Measurements from ENCODE around the gene GPNMB. TPM values are rescaled to one million over a fixed set of nuclear protein-coding genes. Genes with fewer than 3 reads are reported as not detected.

Gene GPNMB
- total and polyA plus RNA-seq, 2 of the 13 experiments (the other 11 are each of a cell fraction or from before 2014, with no cell fraction given), result 1.1 to 1.6 TPM

DNA sequence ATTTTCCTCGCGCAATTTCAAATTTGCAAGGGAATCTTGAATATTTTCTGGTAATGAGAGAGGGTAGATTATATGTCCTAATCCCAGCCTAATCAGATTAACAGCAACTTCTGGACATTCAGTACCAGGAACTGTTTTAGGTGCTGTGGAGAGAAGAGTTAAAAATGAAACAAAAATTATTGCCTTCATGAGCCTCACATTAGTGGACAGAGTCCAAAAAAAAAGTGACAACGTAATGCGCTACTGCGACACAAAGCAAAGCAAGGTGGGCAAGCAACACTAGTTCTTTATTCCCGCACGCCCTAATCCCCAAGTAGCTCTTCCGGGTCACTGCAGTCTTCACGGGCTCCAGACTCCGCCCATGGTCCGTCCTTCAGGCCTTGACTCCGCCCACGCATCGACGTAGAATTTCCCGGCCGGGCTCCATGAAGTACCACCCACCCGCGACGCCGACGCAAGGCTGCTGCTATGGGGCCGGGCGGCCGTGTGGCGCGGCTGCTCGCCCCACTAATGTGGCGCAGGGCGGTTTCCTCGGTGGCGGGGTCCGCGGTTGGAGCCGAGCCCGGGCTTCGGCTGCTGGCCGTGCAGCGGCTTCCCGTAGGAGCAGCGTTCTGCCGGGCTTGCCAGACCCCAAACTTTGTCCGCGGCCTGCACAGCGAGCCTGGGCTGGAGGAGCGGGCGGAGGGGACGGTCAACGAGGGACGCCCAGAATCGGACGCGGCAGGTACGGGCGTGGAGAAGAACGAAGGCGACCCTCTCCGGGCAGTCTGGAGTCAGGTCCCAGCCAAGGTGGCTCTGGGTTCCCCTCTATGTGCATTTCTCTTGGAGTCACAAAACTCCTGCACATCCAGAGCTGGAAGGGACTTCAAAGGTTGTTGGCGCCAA, 52.6 kb downstream of the GPNMB start, which contains the start of gene MALSU1 (continued):
- TF ChIP-seq, protein P1, sequence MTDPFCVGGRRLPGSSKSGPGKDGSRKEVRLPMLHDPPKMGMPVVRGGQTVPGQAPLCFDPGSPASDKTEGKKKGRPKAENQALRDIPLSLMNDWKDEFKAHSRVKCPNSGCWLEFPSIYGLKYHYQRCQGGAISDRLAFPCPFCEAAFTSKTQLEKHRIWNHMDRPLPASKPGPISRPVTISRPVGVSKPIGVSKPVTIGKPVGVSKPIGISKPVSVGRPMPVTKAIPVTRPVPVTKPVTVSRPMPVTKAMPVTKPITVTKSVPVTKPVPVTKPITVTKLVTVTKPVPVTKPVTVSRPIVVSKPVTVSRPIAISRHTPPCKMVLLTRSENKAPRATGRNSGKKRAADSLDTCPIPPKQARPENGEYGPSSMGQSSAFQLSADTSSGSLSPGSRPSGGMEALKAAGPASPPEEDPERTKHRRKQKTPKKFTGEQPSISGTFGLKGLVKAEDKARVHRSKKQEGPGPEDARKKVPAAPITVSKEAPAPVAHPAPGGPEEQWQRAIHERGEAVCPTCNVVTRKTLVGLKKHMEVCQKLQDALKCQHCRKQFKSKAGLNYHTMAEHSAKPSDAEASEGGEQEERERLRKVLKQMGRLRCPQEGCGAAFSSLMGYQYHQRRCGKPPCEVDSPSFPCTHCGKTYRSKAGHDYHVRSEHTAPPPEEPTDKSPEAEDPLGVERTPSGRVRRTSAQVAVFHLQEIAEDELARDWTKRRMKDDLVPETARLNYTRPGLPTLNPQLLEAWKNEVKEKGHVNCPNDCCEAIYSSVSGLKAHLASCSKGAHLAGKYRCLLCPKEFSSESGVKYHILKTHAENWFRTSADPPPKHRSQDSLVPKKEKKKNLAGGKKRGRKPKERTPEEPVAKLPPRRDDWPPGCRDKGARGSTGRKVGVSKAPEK (CRISPR knock-in tag; IDR thresholded peaks at IDR 0.05; ENCODE audit: borderline replicate concordance), result no peak
- TF ChIP-seq ZBTB7B (CRISPR knock-in tag; IDR thresholded peaks at IDR 0.05) (no peak), HDAC6 (IDR thresholded peaks at IDR 0.05; ENCODE audit: low read depth, low read length) (no peak), ZNF382 (CRISPR knock-in tag; IDR thresholded peaks at IDR 0.05; ENCODE audit: borderline replicate concordance) (no peak), ZFP41 (CRISPR knock-in tag; IDR thresholded peaks at IDR 0.05; ENCODE audit: borderline replicate concordance) (no peak), ZNF331 (CRISPR knock-in tag; IDR thresholded peaks at IDR 0.05) (peak; percentile 54; the same call in 1 of the 2 replicates), AGO2 (optimal IDR thresholded peaks at IDR 0.05; ENCODE audit: low read depth, low read length) (peak; percentile 90), IRX3 (CRISPR knock-in tag; IDR thresholded peaks at IDR 0.05; ENCODE audit: borderline replicate concordance, low read depth) (no peak), FOXO1 (CRISPR knock-in tag; IDR thresholded peaks at IDR 0.05) (peak; percentile 51; the same call in 1 of the 2 replicates), NFE2L1 (CRISPR knock-in tag; IDR thresholded peaks at IDR 0.05; ENCODE audit: borderline replicate concordance) (no peak), KDM6A (CRISPR knock-in tag; IDR thresholded peaks at IDR 0.05; ENCODE audit: low read depth) (no peak), MAZ (IDR thresholded peaks at IDR 0.05; ENCODE audit: borderline replicate concordance, low read depth, low read length) (peak; percentile 54; the same call in 1 of the 2 replicates), MAZ (CRISPR knock-in tag; IDR thresholded peaks at IDR 0.05; ENCODE audit: low read depth) (peak; percentile 75), ZNF333 (CRISPR knock-in tag; IDR thresholded peaks at IDR 0.05; ENCODE audit: borderline replicate concordance) (no peak), ZNF878 (CRISPR knock-in tag; IDR thresholded peaks at IDR 0.05) (peak; percentile 78), ZNF724P (CRISPR knock-in tag; IDR thresholded peaks at IDR 0.05; ENCODE audit: borderline replicate concordance) (peak; percentile 82; the same call in 1 of the 2 replicates), KMT2B (CRISPR knock-in tag; IDR thresholded peaks at IDR 0.05) (peak; percentile 82; the same call in 1 of the 2 replicates)
- TF ChIP-seq, protein P2, sequence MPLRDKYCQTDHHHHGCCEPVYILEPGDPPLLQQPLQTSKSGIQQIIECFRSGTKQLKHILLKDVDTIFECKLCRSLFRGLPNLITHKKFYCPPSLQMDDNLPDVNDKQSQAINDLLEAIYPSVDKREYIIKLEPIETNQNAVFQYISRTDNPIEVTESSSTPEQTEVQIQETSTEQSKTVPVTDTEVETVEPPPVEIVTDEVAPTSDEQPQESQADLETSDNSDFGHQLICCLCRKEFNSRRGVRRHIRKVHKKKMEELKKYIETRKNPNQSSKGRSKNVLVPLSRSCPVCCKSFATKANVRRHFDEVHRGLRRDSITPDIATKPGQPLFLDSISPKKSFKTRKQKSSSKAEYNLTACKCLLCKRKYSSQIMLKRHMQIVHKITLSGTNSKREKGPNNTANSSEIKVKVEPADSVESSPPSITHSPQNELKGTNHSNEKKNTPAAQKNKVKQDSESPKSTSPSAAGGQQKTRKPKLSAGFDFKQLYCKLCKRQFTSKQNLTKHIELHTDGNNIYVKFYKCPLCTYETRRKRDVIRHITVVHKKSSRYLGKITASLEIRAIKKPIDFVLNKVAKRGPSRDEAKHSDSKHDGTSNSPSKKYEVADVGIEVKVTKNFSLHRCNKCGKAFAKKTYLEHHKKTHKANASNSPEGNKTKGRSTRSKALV (CRISPR knock-in tag; IDR thresholded peaks at IDR 0.05), result no peak
- TF ChIP-seq, protein P3, sequence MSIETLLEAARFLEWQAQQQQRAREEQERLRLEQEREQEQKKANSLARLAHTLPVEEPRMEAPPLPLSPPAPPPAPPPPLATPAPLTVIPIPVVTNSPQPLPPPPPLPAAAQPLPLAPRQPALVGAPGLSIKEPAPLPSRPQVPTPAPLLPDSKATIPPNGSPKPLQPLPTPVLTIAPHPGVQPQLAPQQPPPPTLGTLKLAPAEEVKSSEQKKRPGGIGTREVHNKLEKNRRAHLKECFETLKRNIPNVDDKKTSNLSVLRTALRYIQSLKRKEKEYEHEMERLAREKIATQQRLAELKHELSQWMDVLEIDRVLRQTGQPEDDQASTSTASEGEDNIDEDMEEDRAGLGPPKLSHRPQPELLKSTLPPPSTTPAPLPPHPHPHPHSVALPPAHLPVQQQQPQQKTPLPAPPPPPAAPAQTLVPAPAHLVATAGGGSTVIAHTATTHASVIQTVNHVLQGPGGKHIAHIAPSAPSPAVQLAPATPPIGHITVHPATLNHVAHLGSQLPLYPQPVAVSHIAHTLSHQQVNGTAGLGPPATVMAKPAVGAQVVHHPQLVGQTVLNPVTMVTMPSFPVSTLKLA (IDR thresholded peaks at IDR 0.05), result peak; percentile 61
- TF ChIP-seq, protein P4, sequence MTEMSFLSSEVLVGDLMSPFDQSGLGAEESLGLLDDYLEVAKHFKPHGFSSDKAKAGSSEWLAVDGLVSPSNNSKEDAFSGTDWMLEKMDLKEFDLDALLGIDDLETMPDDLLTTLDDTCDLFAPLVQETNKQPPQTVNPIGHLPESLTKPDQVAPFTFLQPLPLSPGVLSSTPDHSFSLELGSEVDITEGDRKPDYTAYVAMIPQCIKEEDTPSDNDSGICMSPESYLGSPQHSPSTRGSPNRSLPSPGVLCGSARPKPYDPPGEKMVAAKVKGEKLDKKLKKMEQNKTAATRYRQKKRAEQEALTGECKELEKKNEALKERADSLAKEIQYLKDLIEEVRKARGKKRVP (CRISPR knock-in tag; IDR thresholded peaks at IDR 0.05), result peak in 1 of 2 experiments; percentile 60; a peak in 1 of 4 replicates
- TF ChIP-seq, protein P5, sequence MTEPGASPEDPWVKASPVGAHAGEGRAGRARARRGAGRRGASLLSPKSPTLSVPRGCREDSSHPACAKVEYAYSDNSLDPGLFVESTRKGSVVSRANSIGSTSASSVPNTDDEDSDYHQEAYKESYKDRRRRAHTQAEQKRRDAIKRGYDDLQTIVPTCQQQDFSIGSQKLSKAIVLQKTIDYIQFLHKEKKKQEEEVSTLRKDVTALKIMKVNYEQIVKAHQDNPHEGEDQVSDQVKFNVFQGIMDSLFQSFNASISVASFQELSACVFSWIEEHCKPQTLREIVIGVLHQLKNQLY (CRISPR knock-in tag; IDR thresholded peaks at IDR 0.05), result no peak

Measured in HepG2 (cell line).